ENCODE measurements around the gene SHISA9. TPM values are rescaled to one million over a fixed set of nuclear protein-coding genes. Genes with fewer than 3 reads are reported as not detected.
A peak's percentile ranks its signal among the peaks of the same experiment; 100 is the strongest.

SHISA9 gene
- total and polyA plus RNA-seq, 2 donors from 2014 or later: 0.95 to 2.8 TPM

DNA sequence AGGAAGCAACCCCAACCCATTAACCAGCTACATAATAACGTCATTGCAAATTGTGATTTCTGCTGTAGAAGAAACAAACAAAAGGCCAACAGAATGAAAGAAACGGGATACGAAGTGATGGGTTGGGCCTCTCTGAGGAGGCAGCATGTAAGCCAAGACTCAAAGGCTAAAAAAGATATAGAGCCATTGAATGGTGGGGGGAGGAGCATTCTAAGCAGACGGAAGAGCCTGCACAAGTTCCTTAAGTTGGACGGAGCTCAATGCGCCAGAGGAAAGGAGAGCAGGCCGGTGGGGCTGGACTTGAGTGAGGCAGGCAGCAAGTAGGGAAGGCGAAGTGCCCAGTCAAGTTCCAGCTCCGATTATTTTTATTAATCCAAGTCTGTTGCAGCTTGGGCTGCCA lies 160.3 kb downstream of the SHISA9 start:
- intact Hi-C loops (cut with DNase I): no loop called here
- no peak for TF ChIP-seq CTCF (IDR thresholded peaks at IDR 0.05; ENCODE audit: borderline replicate concordance, extremely low read depth, insufficient read depth)
- Histone ChIP-seq H3K27me3 (ENCODE audit: control insufficient read depth, insufficient read depth, low read length) (no peaks in the 10 kb centered on the region), H3K9ac (ENCODE audit: low read length in 3 of 3) (no peak overlapping the region), H3K27ac (ENCODE audit: low read depth in 2 of 2, low read length in 2 of 2) (no peak overlapping the region), H3K36me3 (ENCODE audit: control insufficient read depth in 2 of 3, insufficient read depth in 3 of 3, low read length in 3 of 3) (no peaks in the 10 kb centered on the region), H3K4me1 (ENCODE audit: control insufficient read depth in 2 of 3, insufficient read depth in 2 of 3, low read depth in 1 of 3, low read length in 3 of 3) (no peaks in the 10 kb centered on the region), H3K4me3 (ENCODE audit: low read length in 3 of 3) (no peak overlapping the region), H3K9me3 (ENCODE audit: control insufficient read depth in 2 of 3, insufficient read depth in 1 of 3, low read length in 3 of 3) (no peaks in the 10 kb centered on the region)
- no peak for DNase-seq
- no peak for FAIRE-seq

DNA sequence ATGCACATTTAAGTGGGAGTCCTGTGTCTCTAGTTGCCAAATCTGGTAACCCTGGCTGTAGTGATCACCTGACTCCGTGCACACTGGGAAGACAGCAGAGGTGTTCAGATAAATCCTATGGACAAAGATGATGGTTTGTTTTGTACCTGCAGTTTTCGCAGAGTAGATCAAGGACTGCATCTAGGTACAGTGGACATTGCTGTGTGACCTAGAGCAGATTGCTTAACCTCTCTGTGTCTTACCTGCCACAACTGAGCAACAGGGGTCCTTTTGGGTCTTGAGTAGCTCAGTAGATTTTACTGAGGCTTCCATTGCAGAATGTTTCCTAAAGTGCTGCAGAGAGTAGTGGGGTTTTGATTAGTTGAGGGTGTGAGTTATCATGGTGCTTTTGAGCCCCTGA lies 160.8 kb downstream of the SHISA9 start:
- no peaks in the 10 kb centered on the region for H3K4me1 ChIP-seq (ENCODE audit: control insufficient read depth in 2 of 3, insufficient read depth in 2 of 3, low read depth in 1 of 3, low read length in 3 of 3)
- no peak overlapping the region for H3K9ac ChIP-seq (ENCODE audit: low read length in 3 of 3)
- H3K4me3 ChIP-seq (ENCODE audit: low read length in 3 of 3): no peak overlapping the region
- H3K9me3 ChIP-seq (ENCODE audit: control insufficient read depth in 2 of 3, insufficient read depth in 1 of 3, low read length in 3 of 3): no peaks in the 10 kb centered on the region
- no peak for FAIRE-seq
- H3K27ac ChIP-seq (ENCODE audit: low read depth in 2 of 2, low read length in 2 of 2): no peak overlapping the region
- no peak for TF ChIP-seq CTCF (IDR thresholded peaks at IDR 0.05; ENCODE audit: borderline replicate concordance, extremely low read depth, insufficient read depth)
- intact Hi-C loops (cut with DNase I): no loop called here
- no peaks in the 10 kb centered on the region for H3K36me3 ChIP-seq (ENCODE audit: control insufficient read depth in 2 of 3, insufficient read depth in 3 of 3, low read length in 3 of 3)
- DNase-seq: no peak
- no peaks in the 10 kb centered on the region for H3K27me3 ChIP-seq (ENCODE audit: control insufficient read depth, insufficient read depth, low read length)

GRCh38 chr16:13063457-13063856 lies 162.1 kb downstream of the SHISA9 start:
- intact Hi-C loops (cut with DNase I): no loop called here
- Histone ChIP-seq H3K9ac (ENCODE audit: low read length in 3 of 3) (no peak overlapping the region), H3K36me3 (ENCODE audit: control insufficient read depth in 2 of 3, insufficient read depth in 3 of 3, low read length in 3 of 3) (no peaks in the 10 kb centered on the region), H3K4me1 (ENCODE audit: control insufficient read depth in 2 of 3, insufficient read depth in 2 of 3, low read depth in 1 of 3, low read length in 3 of 3) (no peaks in the 10 kb centered on the region), H3K27me3 (ENCODE audit: control insufficient read depth, insufficient read depth, low read length) (no peaks in the 10 kb centered on the region), H3K4me3 (ENCODE audit: low read length in 3 of 3) (no peak overlapping the region), H3K9me3 (ENCODE audit: control insufficient read depth in 2 of 3, insufficient read depth in 1 of 3, low read length in 3 of 3) (no peaks in the 10 kb centered on the region), H3K27ac (ENCODE audit: low read depth in 2 of 2, low read length in 2 of 2) (no peak overlapping the region)
- FAIRE-seq (no peak), DNase-seq (no peak)
- no peak for TF ChIP-seq CTCF (IDR thresholded peaks at IDR 0.05; ENCODE audit: borderline replicate concordance, extremely low read depth, insufficient read depth)

- Histone ChIP-seq H3K27ac (ENCODE audit: low read depth in 2 of 2, low read length in 2 of 2) (no peak overlapping the region), H3K4me3 (ENCODE audit: low read length in 3 of 3) (no peak overlapping the region), H3K27me3 (ENCODE audit: control insufficient read depth, insufficient read depth, low read length) (no peaks in the 10 kb centered on the region), H3K4me1 (ENCODE audit: control insufficient read depth in 2 of 3, insufficient read depth in 2 of 3, low read depth in 1 of 3, low read length in 3 of 3) (no peaks in the 10 kb centered on the region), H3K9ac (ENCODE audit: low read length in 3 of 3) (no peak overlapping the region), H3K36me3 (ENCODE audit: control insufficient read depth in 2 of 3, insufficient read depth in 3 of 3, low read length in 3 of 3) (peaks cover 0 to 6% (median 0%) of the 10 kb centered on the region in 3 donors), H3K9me3 (ENCODE audit: control insufficient read depth in 2 of 3, insufficient read depth in 1 of 3, low read length in 3 of 3) (peaks cover 0 to 9% (median 0%) of the 10 kb centered on the region in 3 donors)
- FAIRE-seq (no peak), DNase-seq (peak in 2 of 5 donors; percentile 7 to 18)
- no peak for TF ChIP-seq CTCF (IDR thresholded peaks at IDR 0.05; ENCODE audit: borderline replicate concordance, extremely low read depth, insufficient read depth)
- intact Hi-C loops (cut with DNase I): no loop called here
Observed at GRCh38 chr16:13064821-13065220, 163.4 kb downstream of the SHISA9 start.

Data from kidney (tissue), 14 donors.